NCI-H446 treated with DMSO at 0.1 percent for 48 hours (cell line): Measurements from ENCODE around the gene PLEKHH3.
"Not testable (repeated sequence)": the region's sequence is repeated elsewhere in the genome, so short reads cannot be mapped to it uniquely, and the experiment has no call there.

Source experiments
- DNase-seq: peaks from one replicate; lab custom pipeline; 2025; lab: John Stamatoyannopoulos, UW

The PLEKHH3 gene

GRCh38 chr17:42629411-42630009, 47.3 kb downstream of the PLEKHH3 start:
- no peak for DNase-seq

DNA sequence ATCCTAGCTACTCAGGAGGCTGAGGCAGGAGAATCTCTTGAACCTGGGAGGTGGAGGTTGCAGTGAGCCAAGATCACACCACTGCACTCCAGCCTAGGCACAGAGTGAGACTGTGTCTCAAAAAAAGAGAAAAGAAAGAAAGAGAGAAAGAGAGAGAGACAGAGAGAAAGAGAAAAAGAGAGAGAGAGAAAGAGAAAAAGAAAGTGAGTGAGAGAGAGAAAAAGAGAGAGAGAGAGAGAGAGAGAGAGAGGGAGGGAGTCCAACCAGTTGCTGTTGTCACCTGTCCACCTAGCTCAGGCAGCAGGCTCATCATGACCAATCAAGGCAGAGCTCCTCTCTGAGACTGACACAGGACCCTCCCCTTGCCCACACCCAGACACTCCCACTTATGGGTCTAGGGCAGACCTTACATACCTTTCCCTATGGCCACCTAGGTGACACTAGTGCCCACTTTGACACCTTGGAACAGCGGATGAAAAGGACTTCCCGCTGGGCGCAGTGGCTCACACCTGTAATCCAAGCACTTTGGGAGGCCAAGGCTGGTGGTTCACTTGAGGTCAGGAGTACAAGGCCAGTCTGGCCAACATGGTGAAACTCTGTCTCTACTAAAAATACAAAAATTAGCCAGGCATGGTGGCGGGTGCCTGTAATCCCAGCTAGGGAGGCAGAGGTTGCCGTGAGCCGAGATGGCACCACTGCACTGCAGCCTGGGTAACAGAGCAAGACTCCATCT, 49.6 kb downstream of the PLEKHH3 start:
- not testable (repeated sequence) for DNase-seq

DNA sequence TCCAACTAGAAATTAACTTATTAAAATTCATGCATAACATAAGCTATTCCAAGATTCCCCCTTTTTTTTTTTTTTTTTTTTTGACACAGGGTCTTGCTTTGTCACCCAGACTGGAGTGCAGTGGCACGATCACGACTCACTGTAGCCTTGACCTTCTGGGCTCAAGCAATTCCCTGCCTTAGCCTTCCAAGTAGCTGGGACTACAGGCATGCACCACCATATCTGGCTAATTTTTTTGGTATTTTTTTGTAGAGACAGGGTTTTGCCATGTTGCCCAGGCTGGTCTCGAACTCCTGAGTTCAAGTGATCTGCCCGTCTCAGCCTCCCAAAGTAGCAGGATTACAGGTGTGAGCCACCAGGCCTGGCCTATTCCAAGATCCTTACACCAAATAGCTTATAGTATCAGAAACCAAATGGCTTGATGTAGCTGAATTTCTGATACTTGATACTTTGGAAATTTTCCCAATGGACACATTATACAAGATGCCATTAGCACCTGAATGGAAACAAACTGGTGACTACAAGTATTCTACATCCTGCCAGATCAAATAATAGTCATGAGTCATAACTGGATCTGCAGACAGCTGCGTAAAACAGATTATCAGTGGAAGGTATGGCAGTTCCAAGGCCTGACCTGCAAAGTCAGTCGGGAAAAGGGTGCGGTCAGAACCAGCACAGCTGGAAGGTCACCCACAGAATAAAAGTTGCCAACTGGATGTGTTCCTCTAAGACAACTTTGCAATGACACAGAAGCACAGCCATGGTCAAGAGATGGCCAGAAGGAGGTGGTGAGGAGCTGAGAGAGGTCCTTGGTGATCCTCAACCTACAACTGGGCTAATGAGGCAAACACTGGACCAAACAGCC, 52.8 kb downstream of the PLEKHH3 start:
- no peak for DNase-seq

GRCh38 chr17:42623271-42623670, 53.5 kb downstream of the PLEKHH3 start:
- no peak for DNase-seq

GRCh38 chr17:42621987-42622386, 54.8 kb downstream of the PLEKHH3 start:
- not testable (repeated sequence) for DNase-seq

GRCh38 chr17:42618442-42619150, 58.2 kb downstream of the PLEKHH3 start:
- no peak for DNase-seq

GRCh38 chr17:42617956-42618431, 58.8 kb downstream of the PLEKHH3 start:
- DNase-seq: no peak
